Gastroesophageal sphincter (tissue), 4 donors: ENCODE measurements around the gene HACD3. TPM values are rescaled to one million over a fixed set of nuclear protein-coding genes. Genes with fewer than 3 reads are reported as not detected.

Experiments used
- ATAC-seq: fragments of 150-250 bp; one replicate; pipeline ENCODE4 v1.9.1; 2016; ENCODE audit warnings: mild to moderate bottlenecking, moderate library complexity
- H3K27ac ChIP-seq, 4 donors: fragments of 200-600 bp; sonication (generic) in 3 of 4; 1 replicate in 3 of 4; 2 replicates in 1 of 4; pipeline ENCODE4 v1.5.1; 2016 to 2019
- H3K27me3 ChIP-seq: fragments of 200-600 bp; sonication (generic); one replicate; pipeline ENCODE4 v1.5.1; 2019
- H3K36me3 ChIP-seq, 2 donors: fragments of 200-600 bp; sonication (generic); one replicate each; pipeline ENCODE4 v1.5.1; 2019; ENCODE audit warnings: control low read depth in 1 of 2
- H3K4me1 ChIP-seq, 3 donors: fragments of 200-600 bp; sonication (generic); 1 replicate in 2 of 3; 2 replicates in 1 of 3; pipeline ENCODE4 v1.5.1; 2016 to 2019; ENCODE audit warnings: control low read depth in 2 of 3
- H3K4me3 ChIP-seq, 2 donors: fragments of 200-600 bp; sonication (generic); one replicate each; pipeline ENCODE4 v1.5.1; 2019; ENCODE audit warnings: mild to moderate bottlenecking in 1 of 2, moderate library complexity in 1 of 2
- H3K9me3 ChIP-seq, 3 donors: fragments of 200-600 bp; sonication (generic); one replicate each; pipeline ENCODE4 v1.5.1; 2017 to 2019; ENCODE audit warnings: control low read depth in 2 of 3
- CTCF ChIP-seq, 4 experiments: fragments of 200-600 bp in 2 of 4; fragments of 450-650 bp in 2 of 4; sonication (generic) in 1 of 4; IDR thresholded peaks; one replicate each; pipeline ENCODE4 v1.5.1; 2017 to 2019; ENCODE audit warnings: antibody characterized with exemption in 4 of 4, mild to moderate bottlenecking in 2 of 4, moderate library complexity in 2 of 4
- EP300 ChIP-seq: sonication (generic); formaldehyde crosslinking; IDR thresholded peaks from one replicate; pipeline ENCODE4 v1.6.1; 2017; ENCODE audit warnings: antibody characterized with exemption, mild to moderate bottlenecking
- POLR2A ChIP-seq, 2 donors: fragments of 450-650 bp; IDR thresholded peaks; one replicate each; pipeline ENCODE4 v1.6.1; 2017; ENCODE audit warnings: antibody characterized with exemption in 2 of 2, mild to moderate bottlenecking in 2 of 2, moderate library complexity in 1 of 2
- POLR2AphosphoS5 ChIP-seq: sonication (generic); formaldehyde crosslinking; IDR thresholded peaks from one replicate; pipeline ENCODE4 v1.6.1; 2017; ENCODE audit warnings: antibody characterized with exemption
- WGBS, 2 donors: methylation state at CpG; one replicate each; pipeline ENCODE4 v1.1.5; 2018; ENCODE audit warnings: low coverage in 1 of 2; 5-methylcytosine and 5-hydroxymethylcytosine counted together
- total RNA-seq, 4 donors: library from RNA; depleted of rRNA; stranded (reverse); fragments of >200 nt; gene quantifications; one replicate each; pipeline ENCODE4 v1.1.0, GENCODE V29; 2016

Gene HACD3
- total RNA-seq, 4 donors from 2014 or later = 26.0 to 34.9 (median 29.6) TPM

GRCh38 chr15:65553691-65554090 lies 23.4 kb downstream of the HACD3 start:
- no peaks in the 10 kb centered on the region for H3K27me3 ChIP-seq
- no peak overlapping the region for H3K27ac ChIP-seq
- WGBS, 2 donors = 96 to 100% methylated on average over 1 to 3 of the region's 3 CpGs
- H3K36me3 ChIP-seq = peaks cover 0 to 47% of the 10 kb centered on the region in 2 donors
- no peaks in the 10 kb centered on the region for H3K9me3 ChIP-seq
- no peak overlapping the region for H3K4me3 ChIP-seq
- no peak for ATAC-seq
- TF ChIP-seq CTCF (IDR thresholded peaks at IDR 0.05) = no peak
- TF ChIP-seq EP300 = no peak
- no peak for TF ChIP-seq POLR2A (IDR thresholded peaks at IDR 0.05)
- TF ChIP-seq POLR2AphosphoS5 = no peak
- H3K4me1 ChIP-seq = no peaks in the 10 kb centered on the region

DNA sequence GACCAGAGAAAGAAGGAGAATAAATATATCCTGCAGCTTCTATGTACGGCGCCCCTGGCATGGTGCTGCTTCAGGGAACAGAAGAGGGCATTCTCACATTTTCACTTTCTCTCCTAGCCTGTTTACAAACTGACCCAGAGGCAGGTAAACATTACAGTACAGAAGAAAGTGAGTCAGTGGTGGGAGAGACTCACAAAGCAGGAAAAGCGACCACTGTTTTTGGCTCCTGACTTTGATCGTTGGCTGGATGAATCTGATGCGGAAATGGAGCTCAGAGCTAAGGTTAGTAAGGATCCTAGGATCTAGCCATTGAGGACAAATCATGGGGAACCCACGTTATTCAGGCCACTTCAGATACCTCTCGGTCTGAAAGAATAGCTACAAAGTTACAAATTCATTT lies 26.4 kb downstream of the HACD3 start:
- no peak overlapping the region for H3K27ac ChIP-seq
- H3K36me3 ChIP-seq = peaks cover 0 to 69% of the 10 kb centered on the region in 2 donors
- H3K4me3 ChIP-seq = no peak overlapping the region
- H3K9me3 ChIP-seq = no peaks in the 10 kb centered on the region
- no peaks in the 10 kb centered on the region for H3K27me3 ChIP-seq
- WGBS, 2 donors = 83 to 90% methylated on average over 4 to 7 of the region's 7 CpGs
- no peak for TF ChIP-seq CTCF (IDR thresholded peaks at IDR 0.05)
- no peak for TF ChIP-seq POLR2A (IDR thresholded peaks at IDR 0.05)
- no peaks in the 10 kb centered on the region for H3K4me1 ChIP-seq
- ATAC-seq = no peak

DNA sequence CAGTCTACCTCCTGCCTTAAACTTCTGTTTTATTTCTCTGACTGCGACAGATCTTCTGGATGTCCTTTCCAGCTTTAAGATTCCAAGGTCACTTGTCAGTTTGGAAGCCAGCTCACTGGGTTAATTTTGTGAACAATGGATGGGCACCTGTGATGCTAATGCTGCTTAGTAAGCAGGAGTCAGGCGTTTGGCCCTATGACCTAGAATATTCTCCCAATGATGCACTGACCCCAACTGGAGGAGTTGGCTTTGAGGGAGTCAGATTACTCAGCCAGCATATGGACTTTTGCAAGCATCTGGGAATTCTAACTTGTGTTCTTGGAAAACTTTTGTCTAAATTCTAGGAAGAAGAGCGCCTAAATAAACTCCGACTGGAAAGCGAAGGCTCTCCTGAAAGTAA lies 28.1 kb downstream of the HACD3 start:
- H3K27ac ChIP-seq = no peak overlapping the region
- H3K4me3 ChIP-seq = no peak overlapping the region
- no peak for TF ChIP-seq POLR2AphosphoS5
- no peak for TF ChIP-seq EP300
- TF ChIP-seq POLR2A (IDR thresholded peaks at IDR 0.05) = no peak
- no peak for TF ChIP-seq CTCF (IDR thresholded peaks at IDR 0.05)
- H3K36me3 ChIP-seq = peaks cover 0 to 85% of the 10 kb centered on the region in 2 donors
- no peaks in the 10 kb centered on the region for H3K4me1 ChIP-seq
- WGBS, 2 donors = 88 to 89% methylated on average over 3 to 5 of the region's 5 CpGs
- H3K27me3 ChIP-seq = no peaks in the 10 kb centered on the region
- H3K9me3 ChIP-seq = no peaks in the 10 kb centered on the region
- no peak for ATAC-seq

DNA sequence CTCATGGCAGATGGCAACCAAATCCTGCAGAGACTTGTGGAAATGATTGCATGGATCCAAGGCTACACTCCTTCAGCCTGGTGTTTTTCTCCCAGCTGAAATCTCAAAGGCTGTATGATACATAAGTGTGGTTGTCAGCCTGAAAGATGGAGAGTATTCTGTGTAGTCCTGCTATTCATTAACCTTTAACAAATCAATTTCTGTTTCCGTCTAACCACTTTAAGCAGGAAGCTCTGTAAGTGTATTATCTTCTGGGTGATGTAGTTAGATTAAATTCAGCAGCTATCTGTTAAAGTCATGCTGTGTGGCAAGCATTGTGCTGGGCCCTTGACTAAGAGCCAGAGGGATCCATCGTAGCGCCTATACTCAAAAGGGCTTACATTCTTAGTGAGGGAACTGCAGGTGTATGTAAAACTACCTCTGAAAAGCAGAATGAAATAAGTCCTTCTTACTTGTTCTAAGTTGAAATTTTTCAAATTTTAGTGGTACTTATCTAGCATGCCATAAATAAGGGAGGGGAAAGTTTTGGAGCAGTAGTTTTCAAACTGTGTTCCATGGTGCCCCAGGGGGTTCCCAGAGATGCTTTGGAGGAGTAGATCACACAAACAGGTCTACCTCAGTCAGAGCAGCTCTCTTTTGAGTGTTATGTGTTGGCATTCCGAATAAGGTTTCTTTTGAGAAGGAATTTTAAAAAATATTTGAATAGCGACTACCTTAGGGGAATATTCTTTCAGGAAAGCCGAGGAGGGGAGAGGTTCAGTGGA lies 28.9 kb downstream of the HACD3 start:
- 96 to 100% methylated on average over 5 to 6 of the region's 6 CpGs for WGBS, 2 donors
- no peak overlapping the region for H3K4me3 ChIP-seq
- H3K9me3 ChIP-seq = no peaks in the 10 kb centered on the region
- no peaks in the 10 kb centered on the region for H3K4me1 ChIP-seq
- ATAC-seq = no peak
- no peaks in the 10 kb centered on the region for H3K27me3 ChIP-seq
- no peak overlapping the region for H3K27ac ChIP-seq
- TF ChIP-seq POLR2A (IDR thresholded peaks at IDR 0.05) (no peak), CTCF (IDR thresholded peaks at IDR 0.05) (no peak), EP300 (no peak), POLR2AphosphoS5 (no peak)
- peaks cover 0 to 89% of the 10 kb centered on the region in 2 donors for H3K36me3 ChIP-seq

DNA sequence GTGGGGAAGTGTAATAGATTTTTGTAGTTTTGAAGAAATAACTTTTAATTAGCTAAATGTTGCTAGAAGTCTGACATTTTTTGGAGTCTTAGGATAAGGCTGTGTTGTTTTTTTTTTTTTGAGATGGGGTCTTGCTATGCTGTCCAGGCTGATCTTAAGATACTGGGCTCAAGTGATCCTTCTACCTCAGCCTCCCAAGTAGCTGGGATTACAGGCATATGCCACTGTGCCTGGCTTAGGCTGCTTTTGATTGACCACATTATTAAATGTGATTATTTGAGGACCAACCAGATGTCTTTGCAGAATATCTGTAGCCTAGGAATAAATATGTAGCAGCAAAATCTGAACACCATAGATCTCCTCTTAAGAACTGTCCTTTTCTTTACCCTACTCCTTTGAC lies 29.7 kb downstream of the HACD3 start:
- Histone ChIP-seq H3K9me3 (no peaks in the 10 kb centered on the region), H3K4me1 (no peaks in the 10 kb centered on the region), H3K27me3 (no peaks in the 10 kb centered on the region), H3K4me3 (no peak overlapping the region), H3K27ac (no peak overlapping the region), H3K36me3 (peaks cover 0 to 89% of the 10 kb centered on the region in 2 donors)
- TF ChIP-seq POLR2AphosphoS5 (no peak), POLR2A (IDR thresholded peaks at IDR 0.05) (no peak), EP300 (no peak), CTCF (IDR thresholded peaks at IDR 0.05) (no peak)
- ATAC-seq = no peak
